Stimulated activated CD8-positive, alpha-beta memory T cell treated with anti-CD3 and anti-CD28 coated beads, Interleukin-7, amount 100 ng/mL, for 48 hours (primary cell): ENCODE measurements around the gene PILRB.
"Not testable (repeated sequence)": the region's sequence is repeated elsewhere in the genome, so short reads cannot be mapped to it uniquely, and the experiment has no call there.

ENCODE experiments used
- DNase-seq, 2 donors: peaks; one replicate each; pipeline ENCODE4 v3.0.0-alpha.2; 2020; ENCODE audit warnings: low read depth in 1 of 2; ENCODE audit errors: extremely low read depth in 1 of 2

The PILRB gene

DNA sequence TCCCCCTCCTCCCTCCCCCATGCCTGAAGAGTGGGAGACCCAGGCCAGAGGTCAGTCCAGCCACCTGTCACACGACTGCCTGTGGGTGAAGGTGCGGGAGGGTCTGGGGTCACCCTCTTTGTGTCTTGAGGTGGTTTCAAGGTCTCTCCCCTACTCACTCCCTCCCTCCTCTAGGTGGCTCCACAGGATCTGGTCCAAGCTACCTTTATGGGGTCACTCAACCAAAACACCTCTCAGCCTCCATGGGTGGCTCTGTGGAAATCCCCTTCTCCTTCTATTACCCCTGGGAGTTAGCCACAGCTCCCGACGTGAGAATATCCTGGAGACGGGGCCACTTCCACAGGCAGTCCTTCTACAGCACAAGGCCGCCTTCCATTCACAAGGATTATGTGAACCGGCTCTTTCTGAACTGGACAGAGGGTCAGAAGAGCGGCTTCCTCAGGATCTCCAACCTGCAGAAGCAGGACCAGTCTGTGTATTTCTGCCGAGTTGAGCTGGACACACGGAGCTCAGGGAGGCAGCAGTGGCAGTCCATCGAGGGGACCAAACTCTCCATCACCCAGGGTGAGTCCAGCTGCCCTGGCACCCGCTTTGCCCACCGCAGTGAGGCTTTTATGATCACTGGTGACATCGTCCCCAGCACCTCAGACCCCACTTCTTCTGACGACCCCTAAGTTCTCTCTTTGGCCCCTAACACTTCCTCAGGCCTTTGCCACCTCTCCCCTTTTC lies 16.1 kb downstream of the PILRB start:
- not testable (repeated sequence) for DNase-seq

DNA sequence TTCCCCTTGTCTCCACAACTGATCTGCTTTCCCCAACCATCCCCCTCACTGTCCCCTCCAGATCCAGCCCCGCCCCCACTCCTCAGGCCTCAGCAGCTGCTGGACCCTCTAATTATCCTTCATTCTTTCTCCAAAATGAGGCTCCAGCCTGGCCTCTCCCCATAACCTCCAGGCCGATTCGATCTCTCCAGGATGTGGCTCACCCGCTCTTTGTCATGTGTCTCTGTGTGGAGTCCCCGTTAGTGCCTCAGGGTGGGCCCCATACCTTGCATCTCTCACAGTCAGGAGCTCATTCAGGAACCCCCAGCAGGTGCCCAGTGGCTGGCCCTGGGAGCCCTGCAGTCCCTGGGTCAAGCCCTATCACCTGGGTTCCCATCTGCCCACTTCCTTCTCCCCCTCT lies 16.7 kb downstream of the PILRB start:
- DNase-seq = no peak

DNA sequence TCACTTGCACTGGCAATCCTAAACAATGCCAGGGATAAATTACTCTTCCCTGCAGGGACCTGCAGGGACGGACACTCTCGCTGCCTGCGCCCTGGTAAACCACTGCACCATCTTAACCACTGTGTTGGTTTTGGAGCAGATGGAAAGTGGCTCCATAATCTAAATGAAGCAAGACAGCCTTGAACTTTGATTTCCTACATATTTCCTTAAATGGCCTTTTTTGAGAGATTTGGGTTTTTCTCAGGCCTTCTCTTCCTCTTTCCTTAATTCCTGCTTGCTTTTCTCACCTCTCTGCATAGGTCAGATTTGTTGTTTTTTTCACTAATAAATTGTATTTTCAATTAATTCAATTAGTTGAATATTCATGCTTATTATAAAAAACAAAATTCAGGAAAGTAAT lies 18.1 kb downstream of the PILRB start:
- no peak for DNase-seq

DNA sequence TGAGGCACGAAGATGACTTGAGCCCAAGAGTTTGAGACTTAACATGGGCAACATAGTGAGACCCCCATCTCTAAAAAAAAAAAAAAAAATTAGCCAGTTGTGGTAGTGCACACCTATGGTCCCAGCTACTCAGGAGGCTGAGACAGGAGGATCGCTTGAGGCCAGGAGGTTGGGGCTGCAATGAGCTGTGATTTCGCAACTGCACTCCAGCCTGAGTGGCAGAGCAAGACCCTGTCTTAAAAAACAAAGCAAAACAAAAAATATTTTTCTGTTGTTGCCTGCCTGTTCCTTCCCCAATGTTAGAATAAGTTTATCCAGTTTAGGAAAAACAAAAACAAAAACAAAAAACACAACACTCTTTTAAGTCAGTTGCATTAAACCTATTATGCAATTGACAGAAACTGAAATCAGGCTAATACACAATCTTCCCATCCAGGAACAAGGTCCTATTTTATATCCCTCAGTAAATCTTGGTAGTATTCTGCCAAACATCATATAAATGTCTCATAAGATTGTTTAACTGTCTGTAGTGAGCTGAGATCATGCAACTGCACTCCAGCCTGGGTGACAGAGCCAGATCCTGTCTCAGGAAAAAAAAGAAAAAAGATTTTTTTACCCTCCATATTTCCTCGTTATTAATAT lies 20.3 kb downstream of the PILRB start:
- no peak for DNase-seq

DNA sequence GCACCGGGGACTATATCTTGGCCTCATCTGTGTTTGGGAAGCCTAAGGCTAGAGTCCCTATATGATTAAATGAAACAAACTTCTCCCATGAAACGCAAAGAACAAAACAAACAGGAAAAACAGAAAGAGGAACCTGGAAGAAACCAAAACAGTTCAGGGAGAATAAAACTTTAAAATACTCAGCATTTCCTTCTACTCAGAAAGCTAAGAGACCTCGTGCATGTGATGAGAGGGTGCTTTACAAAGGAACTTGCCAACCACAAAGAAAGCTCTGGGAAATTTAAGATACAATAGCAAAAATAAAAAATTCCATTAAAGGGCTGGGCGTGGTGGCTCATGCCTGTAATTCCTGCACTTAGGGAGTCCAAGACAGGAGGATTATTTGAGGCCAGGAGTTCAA lies 22.3 kb downstream of the PILRB start:
- no peak for DNase-seq

DNA sequence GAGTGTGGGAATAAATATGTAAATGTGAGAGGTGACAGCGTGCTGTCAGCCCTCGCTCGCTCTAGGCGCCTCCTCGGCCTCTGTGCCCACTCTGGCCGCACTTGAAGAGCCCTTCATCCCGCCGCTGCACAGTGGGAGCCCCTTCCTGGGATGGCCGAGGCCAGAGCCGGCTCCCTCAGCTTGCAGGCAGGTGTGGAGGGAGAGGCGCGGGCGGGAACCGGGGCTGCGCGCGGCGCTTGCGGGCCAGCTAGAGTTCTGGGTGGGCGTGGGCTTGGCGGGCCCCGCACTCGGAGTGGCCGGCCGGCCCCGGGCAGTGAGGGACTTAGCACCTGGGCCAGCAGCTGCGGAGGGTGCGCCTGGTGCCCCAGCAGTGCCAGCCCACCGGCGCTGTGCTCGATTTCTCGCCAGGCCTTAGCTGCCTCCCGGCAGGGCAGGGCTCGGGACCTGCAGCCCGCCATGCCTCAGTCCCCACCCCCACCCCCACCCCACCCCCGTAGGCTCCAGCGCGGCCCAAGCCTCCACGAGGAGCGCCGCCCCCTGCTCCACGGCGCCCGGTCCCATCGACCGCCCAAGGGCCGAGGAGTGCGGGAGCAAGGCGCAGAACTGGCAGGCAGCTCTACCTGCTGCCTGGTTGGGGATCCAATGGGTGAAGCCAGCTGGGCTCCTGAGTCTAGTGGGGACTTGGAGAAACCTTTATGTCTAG lies 23.8 kb downstream of the PILRB start:
- DNase-seq = not testable (repeated sequence)

DNA sequence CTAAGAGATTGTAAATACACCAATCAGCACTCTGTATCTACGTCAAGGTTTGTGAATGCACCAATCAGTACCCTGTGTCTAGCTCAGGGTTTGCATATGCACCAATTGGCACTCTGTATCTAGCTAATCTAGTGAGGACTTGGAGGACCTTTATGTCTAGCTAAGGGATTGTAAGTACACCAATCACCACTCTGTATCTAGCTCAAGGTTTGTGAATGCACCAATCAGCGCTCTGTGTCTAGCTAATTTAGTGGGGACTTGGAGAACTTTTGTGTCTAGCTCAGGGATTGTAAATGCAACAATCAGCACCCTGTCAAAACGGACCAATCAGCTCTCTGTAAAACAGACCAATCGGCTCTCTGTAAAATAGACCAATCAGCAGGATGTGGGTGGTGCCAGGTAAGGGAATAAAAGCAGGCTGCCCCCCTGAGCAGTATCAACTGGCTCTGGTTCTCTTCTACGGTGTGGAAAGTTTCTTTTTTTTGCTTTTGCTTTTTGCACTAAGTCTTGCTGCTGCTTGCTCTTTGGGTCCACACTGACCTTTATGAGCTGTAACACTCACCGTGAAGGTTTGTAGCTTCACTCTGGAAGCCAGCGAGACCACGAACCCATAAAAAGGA lies 24.4 kb downstream of the PILRB start:
- DNase-seq = not testable (repeated sequence)

DNA sequence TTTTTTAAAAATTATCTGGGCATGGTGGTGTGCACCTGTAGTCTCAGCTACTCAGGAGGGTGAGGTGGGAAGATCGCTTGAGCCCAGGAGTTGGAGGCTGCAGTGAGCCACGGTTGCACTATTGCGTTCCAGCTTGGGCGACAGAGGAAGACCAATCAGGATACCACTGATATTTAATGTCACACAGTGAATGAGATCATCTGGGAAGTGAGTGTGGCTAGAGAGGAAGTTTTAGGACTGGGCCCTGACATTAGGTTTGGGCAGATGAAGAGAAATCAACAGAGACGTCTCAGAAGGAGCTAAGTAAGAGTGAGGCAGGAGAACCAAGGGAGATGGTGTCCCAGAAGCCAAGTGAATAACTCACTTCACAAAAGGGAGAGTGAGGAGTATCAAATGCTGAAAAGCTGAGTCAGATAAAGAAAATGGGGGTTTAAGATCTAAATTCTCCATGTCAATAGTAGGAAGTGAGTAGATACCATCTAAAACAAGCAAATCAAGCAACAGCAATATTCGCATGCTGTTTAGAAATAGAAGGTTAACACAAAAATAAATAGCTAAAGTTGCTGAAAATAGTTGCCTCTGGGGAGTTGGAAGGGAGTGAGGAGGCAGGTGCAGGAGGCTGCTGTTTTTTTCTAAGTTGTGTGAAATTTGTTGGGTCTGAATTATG lies 26.8 kb downstream of the PILRB start:
- DNase-seq = no peak

DNA sequence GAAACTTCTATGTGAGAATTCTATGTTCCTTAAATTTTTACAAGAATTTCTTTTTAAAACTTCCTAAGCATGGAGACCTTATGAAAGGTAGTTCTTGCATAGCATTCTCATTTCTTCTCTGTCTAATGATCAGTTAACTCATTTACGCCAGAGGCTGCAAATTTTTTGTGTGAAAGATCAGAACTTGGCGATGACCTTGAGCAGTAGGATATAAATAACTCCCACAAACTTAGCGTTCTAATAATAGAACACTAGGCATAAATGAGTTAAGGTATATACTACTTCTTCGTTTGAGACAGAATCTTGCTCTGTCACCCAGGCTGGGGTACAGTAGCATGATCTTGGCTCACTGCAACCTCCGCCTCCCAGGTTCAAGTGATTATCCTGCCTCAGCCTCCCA lies 29.0 kb downstream of the PILRB start:
- DNase-seq = no peak

DNA sequence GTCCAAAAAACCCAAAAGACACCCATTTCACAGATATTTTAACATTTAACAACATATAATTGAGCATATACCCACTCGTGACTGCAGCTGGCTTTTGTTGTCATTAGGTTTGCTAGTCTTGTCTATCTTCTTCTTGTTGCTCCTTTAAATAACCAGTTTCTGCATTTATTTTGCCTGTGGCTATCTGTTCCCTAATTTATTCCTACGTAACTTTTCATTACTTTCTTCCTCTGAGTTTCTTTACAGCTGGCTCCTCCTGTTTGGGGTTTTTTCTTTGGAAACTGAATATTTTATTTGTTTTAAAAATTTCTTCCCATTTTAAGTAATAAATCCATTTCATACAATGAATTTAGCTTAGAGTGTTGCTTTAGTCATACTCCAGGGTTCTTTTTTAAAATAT lies 29.8 kb downstream of the PILRB start:
- no peak for DNase-seq

DNA sequence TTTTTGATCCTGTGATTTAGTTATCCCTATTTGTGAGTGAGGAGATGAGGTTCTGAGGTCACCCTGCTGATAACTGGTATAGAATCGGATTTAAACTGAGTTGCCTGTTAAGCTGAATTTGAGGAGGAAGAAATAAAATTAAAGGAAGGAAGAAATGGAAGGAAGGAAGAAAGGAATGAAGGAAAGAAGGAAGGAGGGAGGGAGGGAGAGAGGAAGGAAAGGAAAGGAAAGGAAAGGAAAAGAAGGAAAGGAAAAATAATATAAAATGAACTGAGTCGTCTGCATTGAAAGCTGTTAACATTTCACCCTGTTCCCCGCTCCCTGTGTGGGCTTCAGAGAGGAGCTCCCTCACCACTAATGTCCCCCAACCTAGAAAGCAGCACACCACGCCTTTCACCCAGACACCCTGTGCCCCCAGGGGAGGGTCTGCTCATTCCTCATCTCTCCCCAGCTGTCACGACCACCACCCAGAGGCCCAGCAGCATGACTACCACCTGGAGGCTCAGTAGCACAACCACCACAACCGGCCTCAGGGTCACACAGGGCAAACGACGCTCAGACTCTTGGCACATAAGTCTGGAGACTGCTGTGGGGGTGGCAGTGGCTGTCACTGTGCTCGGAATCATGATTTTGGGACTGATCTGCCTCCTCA lies 31.6 kb downstream of the PILRB start:
- DNase-seq = no peak

DNA sequence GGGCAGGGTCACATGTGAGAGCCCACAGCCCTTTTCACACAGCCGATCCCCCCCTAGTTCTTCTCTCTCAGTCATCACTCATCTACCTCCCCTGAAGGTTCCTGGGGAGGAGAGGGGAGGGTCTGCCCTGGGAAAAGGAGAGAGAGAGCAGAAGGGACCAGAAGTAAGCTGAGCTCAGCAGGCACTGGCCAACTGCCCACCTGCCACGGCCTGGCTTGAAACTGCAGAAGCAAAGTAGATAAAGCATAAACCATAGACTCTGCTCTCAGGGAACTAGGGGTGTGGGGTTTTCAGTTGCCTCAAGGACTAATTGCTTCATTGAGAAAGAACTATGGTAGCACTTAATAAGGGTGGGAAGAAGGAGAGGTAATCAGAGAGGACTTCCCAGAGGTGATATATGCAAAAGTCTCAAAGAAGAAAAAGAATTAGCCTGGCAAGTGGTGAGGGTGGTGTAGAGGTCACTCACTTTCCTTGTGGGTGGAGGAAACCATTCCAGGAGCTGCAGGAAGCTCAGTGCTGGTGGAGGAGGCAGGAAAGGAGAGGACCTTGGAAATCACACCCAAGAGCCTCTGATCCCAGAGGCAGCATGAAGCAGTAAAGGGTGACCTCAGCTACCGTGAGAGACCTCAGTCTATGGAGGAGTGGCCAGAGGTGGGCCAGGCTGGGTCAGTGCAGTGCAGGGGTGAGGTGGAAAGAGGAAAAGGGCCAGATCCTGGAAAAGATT lies 32.5 kb downstream of the PILRB start:
- no peak for DNase-seq

DNA sequence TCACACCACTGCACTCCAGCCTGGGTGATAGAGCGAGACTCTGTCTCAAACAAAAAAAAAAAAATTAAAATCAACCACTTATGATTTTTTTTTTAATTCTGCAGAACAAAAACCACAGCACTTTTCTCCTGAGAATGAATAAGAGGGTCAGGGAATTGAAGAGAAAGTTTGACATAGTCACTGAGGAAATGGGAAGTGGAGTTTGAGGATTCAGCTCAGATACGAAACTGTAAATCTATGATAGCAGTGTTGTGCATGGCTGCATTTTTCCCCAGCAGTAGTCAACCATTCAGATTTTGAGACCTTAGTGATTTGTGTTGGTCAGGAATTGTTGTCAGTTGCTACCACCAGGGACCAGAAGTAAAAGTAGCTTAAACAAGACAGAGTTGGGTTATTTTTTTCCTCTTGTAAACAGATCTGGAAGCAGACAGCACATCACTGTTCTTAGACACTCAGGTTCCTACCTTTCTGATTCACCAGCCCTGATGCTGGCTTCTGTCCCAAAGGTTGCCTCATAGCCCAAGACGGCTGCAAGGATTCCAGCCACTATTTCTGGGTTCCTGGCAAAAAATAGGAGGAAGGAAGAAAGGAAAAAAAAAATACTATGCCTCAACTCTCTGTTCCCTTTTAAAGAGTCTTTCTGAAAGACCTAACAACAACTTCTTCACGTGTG lies 35.5 kb downstream of the PILRB start:
- no peak for DNase-seq

DNA sequence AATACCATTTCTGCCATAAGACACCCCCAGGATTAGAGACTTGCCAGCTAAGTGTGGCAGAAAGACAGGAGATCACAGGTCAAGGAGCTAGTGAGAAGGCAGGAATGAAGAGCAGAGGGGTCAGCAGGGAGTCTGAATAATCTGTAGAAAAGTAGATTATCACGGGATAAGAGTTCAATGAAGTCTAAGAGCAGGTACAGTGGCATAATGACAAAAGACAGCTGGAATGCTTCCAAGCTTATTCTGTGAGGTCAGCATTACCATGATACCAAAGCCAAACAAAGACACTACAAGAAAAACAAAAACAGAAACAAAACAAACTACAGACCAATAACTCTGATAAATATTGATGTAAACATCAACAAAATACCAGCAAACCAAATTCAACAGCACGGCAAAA lies 36.2 kb downstream of the PILRB start:
- DNase-seq = no peak

DNA sequence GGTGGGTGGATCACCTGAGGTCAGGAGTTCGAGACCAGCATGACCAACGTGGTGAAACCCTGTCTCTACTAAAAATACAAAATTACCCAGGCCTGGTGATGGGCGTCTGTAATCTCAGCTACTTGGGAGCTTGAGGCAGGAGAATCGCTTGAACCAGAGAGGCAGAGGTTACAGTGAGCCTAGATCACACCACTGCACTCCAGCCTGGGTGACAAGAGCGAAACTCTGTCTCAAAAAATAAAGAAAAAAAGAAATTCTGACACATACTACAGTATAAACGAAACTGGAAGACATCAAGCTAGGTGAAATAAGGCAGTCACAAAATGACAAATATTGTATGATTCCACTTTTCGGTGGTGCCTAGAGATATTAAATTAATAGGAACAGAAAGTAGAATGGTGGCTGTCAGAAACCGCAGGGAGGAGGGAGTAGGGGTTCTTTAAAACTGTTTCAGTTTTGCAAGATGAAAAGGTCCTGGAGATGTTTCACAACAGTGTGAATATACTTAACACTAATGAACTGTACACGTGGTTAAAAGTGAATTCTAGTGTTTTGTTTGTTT lies 38.6 kb downstream of the PILRB start:
- peak in 1 of 2 donors; percentile 60 for DNase-seq

DNA sequence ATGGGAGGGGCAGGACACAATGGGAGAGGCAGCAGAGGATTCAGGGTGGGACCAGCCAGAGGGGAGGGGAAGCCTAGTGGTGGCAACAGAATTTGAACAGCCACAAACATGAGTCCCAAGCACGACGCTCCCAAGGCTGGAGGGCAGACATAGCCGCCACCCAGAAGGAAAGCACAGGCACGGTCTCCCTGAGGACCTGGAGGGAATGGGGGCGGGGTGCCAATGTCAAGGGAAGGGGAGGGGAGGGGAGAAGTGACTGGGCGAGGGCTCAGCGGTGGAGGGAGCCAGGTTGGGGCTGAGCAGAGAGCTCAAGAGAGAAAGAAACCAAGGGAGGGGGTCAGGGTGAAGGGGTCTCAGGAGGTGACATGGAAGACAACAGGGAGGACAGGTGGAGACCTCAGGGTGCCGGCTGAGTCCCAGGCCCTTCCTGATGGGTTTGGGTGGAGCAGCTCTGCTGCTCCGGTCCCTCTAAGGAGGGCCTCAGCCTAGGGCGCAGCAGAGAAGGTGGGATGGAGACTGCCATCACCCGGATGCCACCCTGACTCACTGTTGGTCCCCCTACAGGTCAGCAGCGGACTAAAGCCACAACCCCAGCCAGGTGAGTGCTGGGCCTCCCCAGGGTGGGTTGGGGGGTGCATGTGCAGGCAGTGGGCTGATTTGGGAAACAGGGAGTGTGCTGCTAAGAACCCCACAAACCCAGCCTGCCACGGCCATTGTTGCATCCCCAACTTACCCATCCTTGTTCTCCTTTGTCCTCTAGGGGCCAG lies 39.6 kb downstream of the PILRB start:
- no peak for DNase-seq

DNA sequence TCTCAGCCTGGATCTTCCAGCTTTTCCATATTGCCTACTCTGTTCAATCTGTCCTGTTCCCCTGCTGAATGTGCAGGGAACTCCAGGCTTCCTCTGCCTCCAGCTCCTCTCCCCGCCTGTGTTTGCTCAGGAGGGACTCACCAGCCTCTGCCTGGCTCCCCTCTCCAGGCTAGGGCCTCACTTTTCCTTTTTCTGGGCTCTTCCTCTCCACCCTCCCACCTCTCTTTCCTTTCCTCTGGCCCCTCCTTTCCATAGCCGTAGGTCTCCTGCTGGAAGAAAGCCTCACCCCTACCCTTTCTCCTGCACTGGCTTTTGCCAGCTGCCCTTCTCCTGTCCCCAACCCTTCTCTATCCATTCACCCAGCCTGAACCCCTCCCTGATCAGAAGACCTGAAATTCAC lies 40.3 kb downstream of the PILRB start:
- DNase-seq = no peak

DNA sequence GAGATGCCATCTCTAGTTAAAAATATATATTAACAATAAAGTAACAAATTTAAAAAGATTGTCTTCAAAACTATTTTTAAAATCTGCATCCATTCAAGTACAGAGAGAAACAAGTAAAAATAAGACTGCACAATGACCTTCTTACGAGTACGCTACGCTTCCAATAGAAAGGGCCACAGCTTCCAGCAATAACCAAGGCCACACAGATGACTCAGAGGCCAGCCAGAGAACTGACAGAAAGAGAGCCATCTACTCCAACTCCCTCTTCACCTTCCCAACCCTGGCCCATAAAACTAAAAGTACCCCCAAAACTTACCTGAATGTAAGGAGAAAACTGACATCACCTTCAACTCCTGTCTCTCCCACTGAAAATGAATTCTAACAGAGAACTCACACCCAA lies 42.1 kb downstream of the PILRB start:
- no peak for DNase-seq
